Activated CD8-positive, alpha-beta memory T cell treated with anti-CD3 and anti-CD28 coated beads, Interleukin-2, amount 50 U/mL, for 24 hours (primary cell): ENCODE results near the gene KBTBD13.

ENCODE experiments used
- DNase-seq: peaks from one replicate; pipeline ENCODE4 v3.0.0-alpha.2; 2020; ENCODE audit errors: extremely low read depth

The KBTBD13 gene

DNA sequence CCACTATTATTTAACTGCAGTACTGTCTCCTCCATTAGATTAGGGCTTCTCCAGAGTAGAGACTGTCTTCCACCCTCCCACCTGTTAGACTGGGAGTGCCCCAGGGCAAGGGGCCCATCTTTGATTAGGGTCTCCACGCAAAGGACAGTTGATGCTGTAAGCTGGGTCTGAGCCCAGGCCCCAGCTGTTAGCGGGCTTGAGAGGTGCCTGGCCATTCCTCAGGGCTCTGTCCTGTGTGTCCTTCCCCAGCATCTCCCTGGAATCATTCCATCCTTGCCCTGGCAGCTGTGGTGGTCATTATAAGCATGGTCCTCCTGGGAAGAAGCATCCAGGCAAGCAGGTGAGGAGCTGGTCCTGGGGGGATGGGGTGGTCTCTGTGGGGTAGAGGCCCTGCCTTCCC lies 25.3 kb upstream of the KBTBD13 start:
- no peak for DNase-seq

DNA sequence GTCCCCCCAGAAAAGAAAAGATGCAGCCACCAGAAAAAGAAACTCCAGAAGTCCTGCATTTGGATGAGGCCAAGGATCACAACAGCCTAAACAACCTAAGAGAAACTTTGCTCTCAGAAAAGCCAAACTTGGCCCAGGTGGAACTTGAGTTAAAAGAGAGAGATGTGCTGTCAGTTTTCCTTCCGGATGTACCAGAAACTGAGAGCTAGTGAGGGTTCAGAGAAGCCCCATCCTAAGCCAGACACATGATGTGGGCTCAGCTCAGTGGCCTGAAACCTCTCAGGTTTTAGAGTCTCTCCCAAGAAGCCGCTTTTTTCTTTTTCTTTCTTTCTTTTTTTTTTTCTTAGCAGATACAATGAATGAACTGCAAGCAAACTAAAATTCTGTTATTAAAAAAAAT lies 23.6 kb upstream of the KBTBD13 start:
- DNase-seq: no peak

DNA sequence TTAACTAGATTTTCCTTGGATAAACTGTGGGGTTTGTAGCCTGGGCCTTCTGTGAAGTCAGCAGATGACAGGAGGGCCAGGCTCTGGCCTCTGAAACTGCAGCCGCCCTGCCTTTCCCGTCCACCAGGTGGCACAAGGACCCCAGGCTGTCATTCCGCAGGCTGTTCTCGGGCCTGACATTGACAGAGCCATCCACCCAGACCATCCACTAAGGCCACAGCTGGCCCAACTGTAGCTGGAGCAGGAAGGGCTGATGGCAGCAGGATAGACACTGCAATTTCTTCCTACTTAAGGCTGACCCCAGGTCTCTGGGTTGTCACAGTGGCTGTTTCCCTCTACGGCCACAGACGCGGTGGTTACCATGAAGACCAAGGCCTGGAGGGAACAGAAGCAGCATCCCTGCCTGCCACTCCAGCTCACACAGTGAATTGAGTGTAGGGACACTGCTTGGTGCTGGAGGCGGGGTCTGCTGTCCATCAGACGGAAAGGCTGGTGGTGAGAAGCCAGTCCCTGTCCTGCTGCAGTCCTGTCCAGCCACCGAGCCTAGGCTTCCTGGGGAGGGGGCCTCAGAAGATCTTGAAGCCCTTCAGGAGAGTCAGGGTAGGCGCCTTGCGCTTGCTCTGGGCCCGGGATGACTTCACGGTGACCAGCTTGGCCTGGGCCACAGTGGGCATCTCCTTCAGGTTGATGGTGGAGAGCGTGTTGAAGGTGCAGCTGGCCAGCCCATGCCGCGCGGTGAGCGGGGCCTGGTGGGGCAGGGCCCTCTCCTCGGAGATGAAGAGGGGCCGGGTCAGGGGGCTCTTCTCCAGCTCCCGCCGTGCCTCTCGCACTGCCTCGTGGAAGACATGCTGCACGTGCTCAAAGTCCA lies 22.0 kb upstream of the KBTBD13 start:
- DNase-seq: no peak

DNA sequence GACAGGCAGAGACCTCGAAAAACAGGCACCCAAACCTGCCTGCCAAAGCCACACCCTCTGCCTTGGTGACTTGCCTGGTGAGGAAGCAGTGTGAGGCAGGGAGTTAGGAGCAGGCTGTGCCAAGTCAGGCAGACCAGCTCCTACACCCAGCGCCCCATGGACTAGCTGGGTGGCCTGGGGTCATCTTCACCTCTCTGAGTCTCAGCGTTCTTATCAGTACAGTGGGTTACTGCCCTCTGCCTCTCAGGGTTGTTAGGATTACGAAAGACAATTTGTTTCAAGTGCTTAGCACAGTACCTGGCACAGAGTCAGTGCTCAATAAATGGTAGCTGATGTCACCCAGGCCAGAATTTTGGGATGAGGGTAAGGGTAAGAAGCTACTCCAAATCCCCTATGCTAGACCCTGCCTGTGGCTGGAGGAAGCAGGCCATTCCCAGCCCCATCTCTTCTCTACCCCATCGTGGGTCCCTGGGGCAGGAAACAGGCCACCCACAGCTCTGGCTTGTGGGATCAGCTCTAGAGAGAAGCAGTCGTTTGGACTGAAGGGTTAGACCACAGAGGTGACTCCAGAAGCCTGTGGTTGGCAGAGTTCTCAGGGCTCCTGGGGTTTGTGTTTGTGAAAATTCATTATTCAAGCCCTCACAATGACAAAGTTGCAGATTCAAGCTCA lies 21.2 kb upstream of the KBTBD13 start:
- no peak for DNase-seq

DNA sequence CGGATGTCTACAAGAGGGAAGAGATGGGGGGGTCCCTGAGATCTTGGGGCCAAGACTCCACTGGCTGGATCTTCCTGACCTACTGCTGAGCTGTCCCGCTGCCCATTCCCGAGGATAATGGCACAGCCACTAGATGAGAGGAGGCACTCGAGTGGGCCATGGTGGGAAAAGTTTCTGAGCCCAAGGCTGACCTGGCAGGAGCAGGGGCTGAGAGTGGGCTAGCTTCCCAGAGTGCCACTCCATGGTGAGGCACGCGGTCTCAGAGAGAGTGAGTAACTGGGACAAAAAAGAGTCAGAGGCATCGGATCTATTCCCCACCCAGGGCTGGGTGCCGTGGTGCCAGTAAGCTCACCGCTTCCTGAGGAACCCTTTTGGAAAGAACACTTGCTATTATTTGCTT lies 20.4 kb upstream of the KBTBD13 start:
- DNase-seq: no peak

DNA sequence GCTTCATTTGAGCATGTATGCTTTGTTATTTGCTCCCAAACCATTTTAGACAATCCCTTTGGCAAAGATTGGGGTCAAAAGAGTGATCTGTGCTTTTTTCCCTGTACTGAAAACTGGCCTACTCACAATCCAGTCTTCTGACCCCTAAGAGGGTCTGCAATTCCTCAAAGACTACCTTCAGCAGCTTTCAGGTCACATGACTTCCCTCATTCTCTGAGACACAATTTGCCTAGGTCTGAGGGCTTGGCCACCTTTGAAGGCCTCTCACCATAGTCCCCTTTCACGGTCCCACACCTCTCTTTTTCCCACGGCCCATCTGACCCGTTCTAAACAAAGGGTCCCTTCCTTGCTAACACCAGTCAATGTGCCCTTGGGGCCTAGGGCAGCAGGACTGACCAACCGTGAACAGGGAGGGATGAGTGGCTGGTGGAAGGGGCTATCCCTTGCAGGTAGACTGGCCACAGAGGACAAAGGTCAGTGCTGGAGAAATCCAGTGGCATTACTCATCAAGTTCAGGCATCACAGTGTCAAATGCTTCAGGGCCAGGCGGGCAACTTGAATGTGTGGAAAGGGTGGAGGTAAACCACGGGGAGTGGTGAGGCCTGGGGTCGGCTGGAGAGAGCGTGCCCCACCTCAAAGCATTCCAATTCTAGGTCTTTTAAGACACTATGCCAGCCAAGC lies 19.5 kb upstream of the KBTBD13 start:
- DNase-seq: no peak

DNA sequence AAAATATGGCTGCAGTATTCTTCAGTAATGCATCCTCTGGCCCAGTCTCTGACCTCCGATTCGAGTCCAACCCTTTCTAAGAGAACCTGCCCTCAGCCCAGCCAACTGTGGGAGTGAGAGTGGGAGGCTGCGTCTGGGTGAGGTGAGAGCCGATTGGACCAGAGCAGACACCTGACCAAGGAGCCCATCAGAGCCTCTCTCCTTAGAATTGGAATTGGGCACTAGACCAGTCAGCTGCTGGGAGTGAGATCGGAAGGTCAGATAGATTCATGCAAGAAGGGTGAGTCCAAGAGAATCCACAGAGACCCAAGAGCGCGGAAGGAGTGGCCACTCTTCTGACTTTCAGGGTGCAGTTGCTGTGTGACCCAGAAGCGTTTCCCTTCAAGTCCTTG lies 19.0 kb upstream of the KBTBD13 start:
- DNase-seq: no peak

DNA sequence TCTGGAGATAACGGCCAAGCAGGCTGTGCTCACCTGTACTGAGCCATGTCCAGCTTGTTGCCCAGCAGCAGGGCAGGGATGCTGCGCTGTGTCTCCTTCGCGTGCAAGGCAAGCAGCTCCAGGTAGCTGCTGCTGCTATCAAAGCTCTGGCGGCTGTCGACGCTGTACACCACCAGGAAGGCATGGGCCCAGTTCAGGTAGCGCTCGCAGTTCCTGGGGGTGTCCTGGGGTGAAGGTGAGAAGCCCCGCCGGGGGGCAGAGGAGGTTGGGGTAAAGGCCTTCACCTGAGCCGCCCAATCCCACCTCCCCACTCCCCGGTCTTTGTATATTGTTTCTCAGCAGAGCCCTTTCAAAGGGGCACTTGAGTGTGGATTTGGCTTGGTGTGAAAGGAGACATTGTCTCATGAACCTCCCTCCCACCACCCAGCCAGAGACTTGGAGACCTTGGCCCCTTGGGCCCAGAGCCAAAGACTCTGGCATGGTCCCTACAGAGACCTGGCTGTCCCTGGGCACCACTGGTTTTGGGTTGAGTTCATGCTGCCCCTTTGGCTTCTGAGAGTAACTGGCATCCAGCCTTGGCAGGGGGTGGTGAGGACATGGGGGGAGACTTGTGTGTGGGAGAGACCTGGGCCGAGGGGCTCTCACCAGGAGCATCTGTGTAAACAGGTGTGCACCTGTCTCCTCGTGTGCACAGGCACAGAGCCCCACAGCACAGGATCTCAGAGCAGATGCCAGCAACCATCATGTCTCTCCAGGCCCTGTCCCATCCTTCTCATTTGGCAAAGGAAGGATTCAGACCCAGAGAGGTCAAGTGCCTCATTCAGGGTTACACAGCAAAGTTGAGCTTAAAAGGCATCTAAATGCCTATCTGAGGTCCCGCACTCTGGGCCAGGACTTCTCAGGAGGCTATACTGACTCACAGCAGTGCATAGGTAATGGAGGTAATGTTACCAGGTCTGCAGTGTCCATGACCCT lies 17.9 kb upstream of the KBTBD13 start:
- no peak for DNase-seq

DNA sequence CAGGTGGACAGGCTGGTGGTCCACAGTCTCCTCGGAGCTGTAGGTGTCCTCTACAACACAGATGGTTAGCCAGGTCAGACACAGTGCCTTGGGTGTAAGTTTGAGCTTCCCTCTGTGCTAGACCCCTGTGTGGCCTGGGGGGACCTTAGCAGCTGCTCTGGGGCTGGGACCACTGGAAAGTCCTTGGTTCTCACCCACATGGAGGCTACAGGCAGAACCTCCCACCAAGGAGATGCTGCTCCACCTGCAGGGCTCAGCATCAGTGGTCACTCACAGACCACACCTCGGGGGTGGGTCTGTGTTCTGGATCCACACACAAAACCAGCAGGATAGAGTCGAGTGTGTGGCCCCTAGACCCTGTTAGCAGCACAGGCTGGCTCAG lies 17.2 kb upstream of the KBTBD13 start:
- no peak for DNase-seq

DNA sequence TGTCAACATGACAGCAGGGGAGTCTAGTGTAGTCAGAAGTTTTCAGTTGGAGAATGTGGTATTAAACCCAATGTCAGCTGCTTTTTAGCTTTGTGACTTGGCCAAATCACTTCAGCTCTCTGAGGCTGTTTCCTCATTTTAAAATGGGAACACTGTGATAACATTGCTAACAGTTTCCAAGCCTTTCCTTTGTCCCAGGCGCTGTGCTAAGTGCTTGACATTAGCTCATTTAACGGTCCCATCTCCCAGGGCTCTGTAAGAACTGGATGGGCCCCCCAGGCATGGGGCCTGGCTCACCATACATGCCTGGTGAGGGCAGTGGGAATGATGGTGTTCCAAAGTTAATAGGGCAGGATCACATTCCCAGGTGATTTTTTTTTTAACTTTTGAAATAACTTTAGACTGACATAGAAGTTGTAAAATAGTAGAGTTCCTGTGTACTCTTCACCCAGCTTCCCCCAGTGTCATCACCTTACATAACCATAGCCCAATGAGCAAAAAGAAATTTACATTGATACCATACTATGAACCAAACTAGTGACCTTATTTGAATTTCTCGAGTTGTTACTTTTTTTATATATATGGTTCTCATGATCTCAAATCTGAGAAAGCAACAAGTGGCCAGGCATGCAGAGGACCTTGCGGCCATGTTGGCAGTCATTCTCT lies 16.5 kb upstream of the KBTBD13 start:
- no peak for DNase-seq

DNA sequence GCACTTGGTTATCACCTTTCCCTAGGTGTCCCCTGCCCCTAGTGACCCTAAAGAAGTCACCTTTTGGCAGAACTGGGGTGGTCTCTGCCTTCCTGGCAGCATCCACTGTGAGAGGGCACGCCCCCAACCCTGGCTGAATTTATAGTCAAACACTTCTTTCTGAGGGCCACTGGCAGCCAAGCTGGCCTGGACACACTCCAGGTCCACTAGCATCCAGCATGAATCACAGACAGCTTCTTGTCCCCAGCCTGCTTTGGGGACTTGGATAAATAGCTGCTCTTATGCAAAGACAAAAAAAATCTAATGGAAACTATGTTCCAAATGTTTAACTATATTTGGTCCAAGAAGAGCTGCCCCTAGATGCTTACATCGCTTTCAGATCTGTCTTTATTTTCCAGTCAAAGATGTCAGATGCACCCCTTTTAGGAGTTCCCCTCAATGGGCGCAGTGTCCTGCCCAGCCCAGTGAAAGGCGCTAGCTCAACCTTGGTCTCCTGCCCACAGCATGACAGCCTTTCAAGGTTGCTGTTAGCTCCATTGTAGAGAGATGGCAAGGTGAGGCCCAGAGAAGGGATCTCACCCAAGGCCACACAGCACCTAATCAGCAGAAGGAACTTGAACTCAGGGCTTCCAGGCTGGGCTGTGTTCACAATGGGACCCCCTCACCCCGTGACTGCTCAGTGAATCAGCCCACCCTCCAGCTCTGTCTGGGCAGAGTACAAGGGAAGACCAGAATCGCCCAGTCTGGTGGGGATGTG lies 15.7 kb upstream of the KBTBD13 start:
- DNase-seq: no peak

DNA sequence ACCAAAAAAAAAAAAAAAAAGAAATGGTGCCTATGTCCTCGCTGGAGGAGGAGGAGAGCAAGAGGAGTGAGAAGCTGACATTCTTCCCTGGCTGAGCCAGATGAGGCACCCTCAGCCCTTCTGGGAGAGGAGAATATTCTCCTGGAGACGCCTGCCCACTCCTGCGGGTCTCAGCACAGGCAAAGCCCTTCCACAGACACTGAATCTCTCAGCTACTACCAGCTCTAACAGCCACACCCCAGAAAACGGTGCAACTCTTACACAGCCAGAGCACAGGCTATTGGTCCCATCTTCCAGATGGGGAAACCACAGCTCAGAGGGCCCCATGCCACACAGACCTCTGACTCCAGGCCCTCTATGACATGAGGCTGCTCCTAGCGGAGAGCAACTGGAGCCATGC lies 14.5 kb upstream of the KBTBD13 start:
- no peak for DNase-seq

DNA sequence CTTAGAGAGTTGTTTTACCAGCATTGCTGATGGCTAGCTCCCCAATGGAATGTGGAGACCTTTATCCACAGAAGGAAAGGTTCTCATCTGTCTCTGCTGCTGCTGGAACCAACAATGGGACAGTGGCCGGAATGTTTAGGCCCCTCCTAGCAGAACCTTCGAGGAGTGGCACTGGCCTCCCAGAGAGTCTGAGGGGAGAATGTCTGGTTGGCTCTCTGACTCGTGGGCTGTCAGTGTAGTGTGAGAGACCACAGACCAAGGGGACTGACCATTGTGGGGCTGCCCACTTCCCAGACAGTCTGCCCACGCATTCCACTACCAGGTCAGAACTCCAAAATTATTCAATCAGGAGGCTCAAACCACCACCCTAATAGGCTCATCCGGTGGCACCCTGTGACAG lies 13.8 kb upstream of the KBTBD13 start:
- no peak for DNase-seq

DNA sequence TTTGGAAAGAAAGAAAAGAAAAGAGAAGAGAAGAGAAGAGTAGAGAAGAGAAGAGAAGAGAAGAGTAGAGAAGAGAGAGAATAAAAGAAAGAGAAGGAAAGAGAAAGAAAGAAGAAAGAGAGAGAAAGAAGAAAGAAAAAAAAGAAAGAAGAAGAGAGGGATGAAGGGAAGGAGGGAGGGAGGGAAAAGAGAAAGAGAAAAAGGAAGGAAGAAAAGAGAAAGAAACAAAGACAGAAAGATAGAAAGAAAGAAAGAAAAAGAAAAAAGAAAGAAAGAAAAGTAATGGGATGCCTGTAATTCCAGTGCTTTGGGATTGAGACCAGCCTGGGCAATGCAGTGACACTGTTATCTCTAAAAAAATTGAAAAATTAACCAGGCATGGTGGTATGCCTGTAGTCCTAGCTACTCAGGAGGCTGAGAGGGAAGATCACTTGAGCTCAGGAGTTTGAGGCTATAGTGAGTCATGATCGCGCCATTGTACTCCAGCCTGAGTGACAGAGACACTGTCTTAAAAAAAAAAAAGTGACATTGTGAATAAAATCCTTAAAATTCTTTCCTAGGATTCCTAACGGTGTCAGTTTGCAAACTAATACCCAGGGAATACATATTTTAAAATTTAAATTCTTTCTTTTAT lies 10.4 kb upstream of the KBTBD13 start:
- no peak for DNase-seq

DNA sequence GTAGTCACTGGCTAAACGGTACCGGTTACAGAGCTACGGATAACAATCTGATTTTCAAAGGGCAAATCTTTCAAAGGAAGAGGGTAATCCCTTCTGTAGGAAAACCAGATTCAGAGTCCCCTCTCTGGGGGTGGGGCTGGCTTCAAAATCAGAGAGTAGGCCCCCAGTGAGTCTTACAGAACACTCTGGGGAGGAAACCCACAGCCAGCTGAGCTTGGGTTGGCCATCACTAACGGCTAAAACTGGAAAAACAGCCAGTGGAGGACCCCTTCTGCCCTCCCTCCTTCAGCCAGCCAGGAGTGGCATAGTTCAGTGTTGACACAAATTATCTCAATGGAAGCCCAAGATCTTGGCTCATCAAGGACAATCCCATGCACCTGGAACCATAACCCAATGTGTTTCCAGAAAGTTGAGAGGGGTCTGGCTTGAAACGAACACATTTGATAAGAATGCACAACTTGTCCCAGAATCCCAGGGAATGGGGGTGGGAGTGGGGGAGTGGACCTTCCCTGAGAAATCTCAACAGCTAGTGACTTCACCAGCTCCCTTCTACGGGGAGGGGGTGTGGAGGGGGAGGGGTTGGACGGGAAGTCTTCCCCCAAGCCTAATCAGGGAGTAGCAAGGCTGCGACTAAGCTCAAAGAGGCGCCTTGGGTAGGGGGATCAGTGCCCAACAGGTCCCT lies 9.8 kb upstream of the KBTBD13 start:
- no peak for DNase-seq

DNA sequence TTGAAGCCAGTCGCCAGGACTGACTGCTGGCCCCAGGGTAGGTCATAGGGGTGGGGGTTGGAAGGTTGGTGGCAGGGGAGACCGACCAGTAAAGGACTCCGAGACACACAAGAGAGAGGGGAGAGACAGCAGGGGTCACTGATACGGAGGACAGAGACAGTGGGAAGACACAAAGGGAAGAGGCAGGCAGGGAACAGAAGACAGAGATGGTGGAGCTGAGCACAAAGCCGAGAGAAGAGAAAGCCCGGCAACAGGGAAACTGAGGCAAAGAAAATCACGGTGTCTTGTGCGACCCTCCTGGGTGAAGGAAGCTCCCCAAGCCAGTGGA lies 9.3 kb upstream of the KBTBD13 start:
- DNase-seq: no peak

DNA sequence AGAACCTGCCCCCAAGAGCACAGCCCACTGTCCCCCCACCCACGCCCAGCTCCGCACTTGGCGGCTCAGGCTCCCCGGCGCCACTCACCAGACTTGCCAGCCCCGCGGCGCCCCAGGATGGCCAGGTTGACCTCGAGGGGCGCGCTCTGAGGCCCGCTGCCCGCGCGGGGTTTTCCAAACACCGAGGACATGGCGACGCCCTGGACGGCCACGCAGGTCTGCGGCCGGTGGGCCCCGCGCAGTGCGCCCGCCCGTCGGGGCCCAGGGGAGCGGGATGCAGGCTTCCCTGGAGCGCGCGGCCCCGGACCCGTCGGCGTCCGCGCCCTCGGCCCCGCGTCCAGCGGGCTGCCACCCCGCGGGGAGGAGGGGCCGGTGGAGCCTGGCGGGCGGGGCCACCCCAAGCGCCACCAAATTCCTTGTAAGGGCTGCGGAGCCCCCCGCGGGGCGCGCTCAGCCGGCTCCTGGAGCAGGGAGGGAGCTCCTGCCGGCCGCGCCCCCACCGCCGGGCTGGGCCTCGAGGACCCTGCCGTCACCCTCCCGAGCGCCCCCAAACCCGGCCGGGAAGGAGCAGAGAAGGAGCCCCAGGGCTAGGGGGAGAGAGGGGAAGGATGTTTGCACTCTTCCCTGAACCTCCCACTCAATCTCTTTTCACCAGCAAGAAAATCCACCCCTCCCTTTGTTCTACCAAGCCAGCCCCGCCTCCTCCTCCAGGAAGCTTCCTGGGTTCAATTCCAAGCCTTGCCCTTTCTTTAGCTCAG lies 8.7 kb upstream of the KBTBD13 start, which contains the start of gene RASL12:
Gene RASL12, minus strand, starts transcription at position 347 of the 758 bp plus-strand sequence. Its CDS starts 156 bp downstream, at position 191.
- DNase-seq: no peak

DNA sequence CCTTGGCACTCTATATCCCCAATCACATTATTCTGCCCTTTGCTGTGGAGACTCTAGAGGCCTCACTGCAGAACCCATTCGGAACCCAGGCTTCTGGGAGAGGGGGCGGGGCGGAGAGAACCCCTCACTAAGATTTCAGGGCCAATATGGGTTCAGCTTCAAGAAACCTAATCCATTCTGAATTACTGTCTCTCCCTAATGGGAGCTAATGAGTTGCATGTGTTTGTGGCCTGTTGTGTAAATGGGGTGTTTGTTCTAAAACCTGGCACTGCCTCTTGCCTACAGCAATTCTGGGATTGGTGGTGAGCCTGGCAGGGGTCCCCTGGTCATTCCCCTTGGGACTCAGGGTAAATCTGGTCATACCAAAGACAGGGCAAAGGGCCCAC lies 8.2 kb upstream of the KBTBD13 start:
- no peak for DNase-seq

DNA sequence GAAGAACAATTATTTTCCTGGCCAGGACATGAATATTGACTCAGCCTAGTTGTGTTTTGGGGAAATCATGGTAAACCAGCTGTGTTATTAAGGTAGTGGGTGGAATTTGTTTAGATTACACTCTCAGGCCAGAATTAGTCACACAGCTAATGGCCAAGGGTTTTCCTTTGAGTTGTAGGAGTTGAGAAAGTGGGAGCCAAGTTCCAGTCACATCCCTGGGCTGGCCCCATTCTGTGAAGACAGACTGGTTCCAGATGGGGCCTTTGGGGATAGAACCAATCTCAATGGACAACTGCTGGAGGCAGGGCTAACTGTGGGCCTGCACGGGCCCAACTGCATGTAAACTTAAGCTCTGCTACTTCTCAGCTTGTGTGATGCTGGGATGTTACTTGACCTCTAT lies 7.4 kb upstream of the KBTBD13 start:
- no peak for DNase-seq
